GM06990 (cell line): ENCODE data around the gene RELN.

Experiments used
- DNase-seq: peaks from one replicate; pipeline ENCODE4 v3.0.0-alpha.2; 2011; ENCODE audit not compliant: insufficient read length; ENCODE audit errors: extremely low read depth
- H3K27me3 ChIP-seq: replicated peaks from 2 replicates; pipeline ENCODE4 v1.6.0; 2011; ENCODE audit warnings: low read length; ENCODE audit not compliant: control insufficient read depth, insufficient read depth
- H3K36me3 ChIP-seq: 2 replicates; pipeline ENCODE4 v1.5.1; 2011; ENCODE audit warnings: low read length; ENCODE audit not compliant: control insufficient read depth, insufficient read depth
- H3K4me3 ChIP-seq: replicated peaks from 2 replicates; pipeline ENCODE4 v1.5.1; 2011; ENCODE audit warnings: low read depth, mild to moderate bottlenecking, control low read depth, low read length
- CTCF ChIP-seq: IDR thresholded peaks from 2 replicates; pipeline ENCODE4 v1.5.1; 2011; ENCODE audit warnings: low read length, control low read depth, mild to moderate bottlenecking, inconsistent platforms; ENCODE audit not compliant: insufficient read depth, poor library complexity, severe bottlenecking

The RELN gene

GRCh38 chr7:103855671-103856070 is 133.8 kb downstream of the RELN start:
- no peak for DNase-seq
- no peaks in the 10 kb centered on the region for H3K27me3 ChIP-seq
- no peak for TF ChIP-seq CTCF
- H3K4me3 ChIP-seq = no peak overlapping the region
- no peaks in the 10 kb centered on the region for H3K36me3 ChIP-seq

- DNase-seq = no peak
- H3K27me3 ChIP-seq = no peaks in the 10 kb centered on the region
- no peak for TF ChIP-seq CTCF
- no peak overlapping the region for H3K4me3 ChIP-seq
- no peaks in the 10 kb centered on the region for H3K36me3 ChIP-seq
These were observed 134.8 kb downstream of the RELN start for GRCh38 chr7:103854611-103855010.

- DNase-seq = no peak
- no peaks in the 10 kb centered on the region for H3K36me3 ChIP-seq
- TF ChIP-seq CTCF = no peak
- H3K27me3 ChIP-seq = no peaks in the 10 kb centered on the region
- H3K4me3 ChIP-seq = no peak overlapping the region
These were observed 138.1 kb downstream of the RELN start for GRCh38 chr7:103851357-103851756.

GRCh38 chr7:103843689-103844480 is 145.6 kb downstream of the RELN start:
- H3K36me3 ChIP-seq = no peaks in the 10 kb centered on the region
- H3K27me3 ChIP-seq = no peaks in the 10 kb centered on the region
- no peak overlapping the region for H3K4me3 ChIP-seq
- no peak for DNase-seq
- TF ChIP-seq CTCF = no peak

- no peak for TF ChIP-seq CTCF
- H3K27me3 ChIP-seq = no peaks in the 10 kb centered on the region
- no peaks in the 10 kb centered on the region for H3K36me3 ChIP-seq
- no peak for DNase-seq
- H3K4me3 ChIP-seq = no peak overlapping the region
These were observed 156.1 kb downstream of the RELN start for GRCh38 chr7:103833401-103833800.

DNA sequence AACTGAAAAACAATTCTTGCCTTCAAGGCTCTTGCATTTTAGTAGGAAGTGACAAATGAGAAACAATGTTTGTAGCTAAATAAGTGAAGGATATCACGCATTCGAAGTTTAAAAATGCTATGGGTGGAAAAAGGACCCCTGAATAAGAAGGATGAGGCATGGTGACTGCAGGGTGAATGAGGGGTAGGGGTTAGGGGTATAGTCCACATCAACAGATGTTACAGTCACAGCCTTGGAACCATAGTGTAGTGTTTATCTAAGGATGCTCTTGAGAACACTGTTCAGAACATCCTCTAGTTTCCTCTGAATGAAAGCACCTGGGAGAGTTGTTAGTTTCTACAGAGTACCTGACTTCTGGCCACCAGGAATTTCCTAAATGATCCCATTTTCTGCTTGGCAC is 157.0 kb downstream of the RELN start:
- H3K27me3 ChIP-seq = no peaks in the 10 kb centered on the region
- H3K36me3 ChIP-seq = no peaks in the 10 kb centered on the region
- H3K4me3 ChIP-seq = no peak overlapping the region
- DNase-seq = no peak
- no peak for TF ChIP-seq CTCF
